GM23248 (cell line): Measurements from ENCODE around the gene KIF11. TPM values are rescaled to one million over a fixed set of nuclear protein-coding genes. Genes with fewer than 3 reads are reported as not detected.

Source experiments
- DNase-seq: peaks from one replicate; pipeline ENCODE4 v3.0.0-alpha.2; 2015
- H2AFZ ChIP-seq: fragments of 200-600 bp; sonication (generic); 2 replicates; pipeline ENCODE4 v1.6.1; 2016; ENCODE audit warnings: antibody characterized with exemption
- H3F3A ChIP-seq: fragments of 200-600 bp; sonication (generic); 2 replicates; pipeline ENCODE4 v1.6.1; 2016; ENCODE audit warnings: mild to moderate bottlenecking, antibody characterized with exemption, mixed run types; ENCODE audit not compliant: insufficient read depth
- H3K27ac ChIP-seq: fragments of 200-600 bp; sonication (generic); 2 replicates; pipeline ENCODE4 v1.5.1; 2016; ENCODE audit warnings: mild to moderate bottlenecking
- H3K27me3 ChIP-seq: fragments of 200-600 bp; sonication (generic); replicated peaks from 2 replicates; pipeline ENCODE4 v1.6.1; 2016; ENCODE audit warnings: mild to moderate bottlenecking; ENCODE audit not compliant: insufficient read depth
- H3K36me3 ChIP-seq: fragments of 200-600 bp; sonication (generic); 2 replicates; pipeline ENCODE4 v1.6.1; 2016; ENCODE audit warnings: low read depth, mild to moderate bottlenecking
- H3K4me1 ChIP-seq: fragments of 200-600 bp; sonication (generic); 2 replicates; pipeline ENCODE4 v1.6.1; 2016; ENCODE audit warnings: mild to moderate bottlenecking; ENCODE audit not compliant: insufficient read depth
- H3K4me2 ChIP-seq: fragments of 200-600 bp; sonication (generic); one replicate; pipeline ENCODE4 v1.6.1; 2016; ENCODE audit warnings: mild to moderate bottlenecking; ENCODE audit not compliant: unreplicated experiment
- H3K4me3 ChIP-seq: fragments of 200-600 bp; sonication (generic); 2 replicates; pipeline ENCODE4 v1.5.1; 2016; ENCODE audit warnings: mild to moderate bottlenecking
- H3K79me2 ChIP-seq: fragments of 200-600 bp; sonication (generic); 2 replicates; pipeline ENCODE4 v1.6.1; 2016; ENCODE audit warnings: mild to moderate bottlenecking; ENCODE audit not compliant: insufficient read depth
- H3K9ac ChIP-seq: fragments of 200-600 bp; sonication (generic); 2 replicates; pipeline ENCODE4 v1.6.1; 2016; ENCODE audit warnings: mild to moderate bottlenecking
- H3K9me2 ChIP-seq: fragments of 200-600 bp; sonication (generic); 2 replicates; pipeline ENCODE4 v1.6.1; 2016; ENCODE audit warnings: mixed run types, mild to moderate bottlenecking, moderate library complexity; ENCODE audit not compliant: insufficient read depth
- H3K9me3 ChIP-seq: fragments of 200-600 bp; sonication (generic); one replicate; pipeline ENCODE4 v1.6.1; 2017; ENCODE audit warnings: low read depth
- H4K20me1 ChIP-seq: fragments of 200-600 bp; sonication (generic); 2 replicates; pipeline ENCODE4 v1.6.0; 2016; ENCODE audit not compliant: insufficient read depth
- EZH2 ChIP-seq: fragments of 200-600 bp; sonication (generic); IDR thresholded peaks from 2 replicates; pipeline ENCODE4 v1.6.1; 2018; ENCODE audit warnings: antibody characterized with exemption, mild to moderate bottlenecking; ENCODE audit not compliant: insufficient read depth, poor library complexity, severe bottlenecking
- EZH2phosphoT487 ChIP-seq: fragments of 200-600 bp; sonication (generic); IDR thresholded peaks from 2 replicates; pipeline ENCODE4 v1.6.1; 2018; ENCODE audit warnings: antibody characterized with exemption, moderate library complexity, mild to moderate bottlenecking, low read depth; ENCODE audit not compliant: insufficient read depth
- WGBS, 2 experiments: methylation state at CpG; one replicate each; pipeline ENCODE4 v1.1.6; 2015 to 2017; ENCODE audit warnings: low lambda C conversion rate in 2 of 2, low coverage in 1 of 2; ENCODE audit errors: missing lambda C conversion rate in 2 of 2; 5-methylcytosine and 5-hydroxymethylcytosine counted together
- in situ Hi-C: fragments of 300-500 bp; cut with MboI; formaldehyde crosslinking; loops from 2 replicates; pipeline ENCODE4 v1.15.0; 2020
- polyA plus RNA-seq: library from polyadenylated mRNA; unstranded; fragments of >200 nt; fragmentation: Nextera tagmentation; extraction: Ambion mirVana; gene quantifications from 2 replicates; pipeline ENCODE4 v1.2.1, GENCODE V29; 2016
- total RNA-seq: library from RNA; depleted of rRNA; stranded (reverse); fragments of >200 nt; shearing (Covaris generic); gene quantifications from 2 replicates; pipeline ENCODE4 v1.2.3, GENCODE V29; 2014; rRNA removed

The KIF11 gene
- total RNA-seq: 12.5 and 16.2 TPM in 2 replicates
- 10.8 and 11.4 TPM in 2 replicates for polyA plus RNA-seq

DNA sequence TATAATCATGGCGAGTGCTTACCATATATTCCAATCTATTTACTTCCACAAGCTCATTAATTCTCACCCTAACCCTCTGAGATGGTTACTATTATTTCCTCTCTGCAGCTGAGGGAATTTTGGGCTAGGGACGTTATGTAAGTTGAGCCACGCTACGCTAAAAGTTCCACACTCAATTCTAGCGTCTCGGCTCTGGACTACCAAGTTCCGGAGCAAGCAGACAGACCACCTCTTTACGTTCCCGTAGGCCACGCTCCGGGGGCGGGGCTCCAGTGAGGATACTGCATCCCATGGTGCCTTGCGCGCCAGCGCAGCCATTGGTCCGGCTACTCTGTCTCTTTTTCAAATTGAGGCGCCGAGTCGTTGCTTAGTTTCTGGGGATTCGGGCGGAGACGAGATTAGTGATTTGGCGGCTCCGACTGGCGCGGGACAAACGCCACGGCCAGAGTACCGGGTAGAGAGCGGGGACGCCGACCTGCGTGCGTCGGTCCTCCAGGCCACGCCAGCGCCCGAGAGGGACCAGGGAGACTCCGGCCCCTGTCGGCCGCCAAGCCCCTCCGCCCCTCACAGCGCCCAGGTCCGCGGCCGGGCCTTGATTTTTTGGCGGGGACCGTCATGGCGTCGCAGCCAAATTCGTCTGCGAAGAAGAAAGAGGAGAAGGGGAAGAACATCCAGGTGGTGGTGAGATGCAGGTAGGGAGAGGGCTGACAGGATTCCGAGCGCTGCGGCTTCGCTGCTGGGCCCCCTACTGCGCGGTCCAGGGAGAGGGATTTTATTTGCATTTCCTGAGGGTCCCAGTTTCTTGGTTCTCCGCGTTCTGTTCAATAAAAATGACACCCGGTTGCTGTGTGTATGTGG is at the start of gene KIF11:
Gene KIF11, plus strand, starts transcription at position 370 of the 858 bp plus-strand sequence. Its CDS starts 246 bp downstream, at position 616.
- no peaks in the 10 kb centered on the region for H3K27me3 ChIP-seq
- in situ Hi-C loops: no loop called here
- peak within 1 kb of the TSS; percentile 95 for H2AFZ ChIP-seq
- no peaks in the 10 kb centered on the region for H3K9me3 ChIP-seq
- H3K79me2 ChIP-seq: peaks cover 50% of the 10 kb centered on the region
- 1 to 2% methylated on average over 58 to 61 of the region's 61 CpGs for WGBS, 2 experiments
- peak within 1 kb of the TSS; percentile 85 for H3K4me3 ChIP-seq
- TF ChIP-seq EZH2 (no peak), EZH2phosphoT487 (no peak)
- no peaks in the 10 kb centered on the region for H3K9me2 ChIP-seq
- peak within 1 kb of the TSS; percentile 97 for H3K4me2 ChIP-seq
- H3K4me1 ChIP-seq: peaks cover 30% of the 10 kb centered on the region
- no peaks in the 10 kb centered on the region for H3K36me3 ChIP-seq
- peak within 1 kb of the TSS; percentile 87 for H3K27ac ChIP-seq
- DNase-seq: peak; percentile 100
- no peaks in the 10 kb centered on the region for H4K20me1 ChIP-seq
- H3K9ac ChIP-seq: peak within 1 kb of the TSS; percentile 81
- H3F3A ChIP-seq: peaks cover 21% of the 10 kb centered on the region

DNA sequence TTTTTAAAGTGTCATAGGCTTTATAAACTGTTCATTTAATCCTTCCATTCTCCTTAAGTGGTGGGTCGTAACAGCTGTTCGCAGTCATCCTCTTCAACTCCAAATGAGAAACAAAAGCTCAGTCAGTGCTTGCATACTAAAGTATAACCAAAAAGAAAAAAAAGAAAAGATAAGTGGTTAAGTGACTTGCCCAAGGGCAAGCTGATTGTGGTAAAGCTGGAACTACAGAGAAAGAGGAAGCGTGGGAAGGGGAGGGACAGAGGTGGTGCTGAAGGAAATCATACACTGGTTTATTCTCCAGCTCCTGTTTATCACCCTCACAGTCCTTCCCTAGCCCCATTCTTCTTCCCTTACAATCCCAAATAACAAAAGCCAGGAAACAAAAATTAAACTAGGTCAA is 48.6 kb upstream of the KIF11 start:
- H3K27ac ChIP-seq: no peak overlapping the region
- WGBS, 2 experiments: 81 to 87% methylated on average over 3 of the region's 3 CpGs
- no peaks in the 10 kb centered on the region for H3F3A ChIP-seq
- H3K9ac ChIP-seq: no peak overlapping the region
- H3K4me2 ChIP-seq: no peak overlapping the region
- peaks cover 67% of the 10 kb centered on the region for H3K79me2 ChIP-seq
- in situ Hi-C loops: no loop called here
- no peaks in the 10 kb centered on the region for H3K27me3 ChIP-seq
- no peaks in the 10 kb centered on the region for H3K9me3 ChIP-seq
- H4K20me1 ChIP-seq: peaks cover 11% of the 10 kb centered on the region; the same call in 1 of the 2 replicates
- DNase-seq: peak; percentile 16
- TF ChIP-seq EZH2 (no peak), EZH2phosphoT487 (no peak)
- no peak overlapping the region for H2AFZ ChIP-seq
- no peaks in the 10 kb centered on the region for H3K4me1 ChIP-seq
- H3K4me3 ChIP-seq: no peak overlapping the region
- H3K9me2 ChIP-seq: no peaks in the 10 kb centered on the region
- H3K36me3 ChIP-seq: peaks cover 3% of the 10 kb centered on the region; the same call in 1 of the 2 replicates

DNA sequence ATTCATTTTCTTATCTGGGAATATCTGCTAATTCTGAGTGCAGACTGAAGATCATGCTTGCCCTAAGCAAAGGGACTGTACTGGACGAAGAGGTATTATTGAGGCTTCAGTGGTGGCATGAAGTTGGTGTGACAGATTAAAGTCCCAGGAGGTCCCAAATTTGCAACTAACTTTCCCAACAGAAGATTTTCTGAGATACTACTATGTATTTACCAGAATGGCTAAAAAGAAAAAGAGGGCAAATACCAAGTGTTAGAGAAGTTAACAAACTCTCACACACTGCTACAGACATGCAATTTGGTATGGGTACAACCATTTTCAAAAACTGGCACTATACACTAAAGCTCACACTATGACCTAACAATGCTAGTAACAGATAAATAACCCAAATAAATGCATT is 47.4 kb upstream of the KIF11 start:
- Histone ChIP-seq H3K4me2 (no peak overlapping the region), H3K9me2 (no peaks in the 10 kb centered on the region), H3K27ac (no peak overlapping the region), H3K79me2 (peaks cover 75% of the 10 kb centered on the region), H3K9me3 (no peaks in the 10 kb centered on the region), H3K36me3 (peaks cover 3% of the 10 kb centered on the region; the same call in 1 of the 2 replicates), H2AFZ (no peak overlapping the region), H4K20me1 (peaks cover 11% of the 10 kb centered on the region; the same call in 1 of the 2 replicates), H3K9ac (no peak overlapping the region), H3K4me3 (no peak overlapping the region), H3K27me3 (no peaks in the 10 kb centered on the region), H3K4me1 (no peaks in the 10 kb centered on the region), H3F3A (no peaks in the 10 kb centered on the region)
- in situ Hi-C loops: no loop called here
- TF ChIP-seq EZH2: no peak
- WGBS, 2 experiments: 76 to 86% methylated on average over 1 of the region's 1 CpG
- no peak for DNase-seq

DNA sequence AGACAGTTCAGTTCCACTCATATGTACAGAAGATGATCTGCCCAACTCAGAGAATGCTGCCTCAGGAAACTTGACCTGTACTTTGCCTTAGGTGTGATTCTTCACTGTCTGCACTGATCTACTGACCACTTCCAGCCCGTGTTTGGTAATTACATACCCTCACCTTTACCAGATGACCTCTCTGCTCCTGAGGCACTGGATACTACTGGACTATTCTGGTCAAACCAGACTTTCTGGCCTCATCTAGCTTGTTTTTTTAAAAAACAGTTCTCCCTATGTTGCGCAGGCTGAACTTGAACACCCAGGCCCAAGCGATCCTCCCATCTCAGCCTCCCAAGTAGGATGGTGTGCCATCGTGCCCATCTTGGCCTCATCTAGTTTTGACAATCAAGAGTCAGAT is 45.3 kb upstream of the KIF11 start:
- Histone ChIP-seq H2AFZ (no peak overlapping the region), H3K9me3 (no peaks in the 10 kb centered on the region), H3F3A (no peaks in the 10 kb centered on the region), H3K9me2 (no peaks in the 10 kb centered on the region), H3K4me2 (no peak overlapping the region), H3K4me3 (no peak overlapping the region), H3K27ac (no peak overlapping the region), H3K79me2 (peaks cover 75% of the 10 kb centered on the region), H3K4me1 (no peaks in the 10 kb centered on the region), H3K9ac (no peak overlapping the region), H4K20me1 (peaks cover 11% of the 10 kb centered on the region; the same call in 1 of the 2 replicates), H3K36me3 (peaks cover 3% of the 10 kb centered on the region; the same call in 1 of the 2 replicates), H3K27me3 (no peaks in the 10 kb centered on the region)
- TF ChIP-seq EZH2phosphoT487: no peak
- TF ChIP-seq EZH2: no peak
- no peak for DNase-seq
- WGBS, 2 experiments: 85 to 88% methylated on average over 4 of the region's 4 CpGs
- in situ Hi-C loops: no loop called here
